SK-N-SH (cell line): ENCODE results near the gene SFXN3.

ENCODE experiments used
- TF ChIP-seq, protein P1 (sequence below): fragments of 200-600 bp; sonication (generic); IDR thresholded peaks from 2 replicates; pipeline ENCODE4 v1.6.1; 2017; ENCODE audit warnings: antibody characterized with exemption, mild to moderate bottlenecking, moderate library complexity
- TF ChIP-seq, protein P2 (sequence below): IDR thresholded peaks from 2 replicates; pipeline ENCODE4 v1.4.0; 2012; ENCODE audit warnings: low read depth, borderline replicate concordance

DNA sequence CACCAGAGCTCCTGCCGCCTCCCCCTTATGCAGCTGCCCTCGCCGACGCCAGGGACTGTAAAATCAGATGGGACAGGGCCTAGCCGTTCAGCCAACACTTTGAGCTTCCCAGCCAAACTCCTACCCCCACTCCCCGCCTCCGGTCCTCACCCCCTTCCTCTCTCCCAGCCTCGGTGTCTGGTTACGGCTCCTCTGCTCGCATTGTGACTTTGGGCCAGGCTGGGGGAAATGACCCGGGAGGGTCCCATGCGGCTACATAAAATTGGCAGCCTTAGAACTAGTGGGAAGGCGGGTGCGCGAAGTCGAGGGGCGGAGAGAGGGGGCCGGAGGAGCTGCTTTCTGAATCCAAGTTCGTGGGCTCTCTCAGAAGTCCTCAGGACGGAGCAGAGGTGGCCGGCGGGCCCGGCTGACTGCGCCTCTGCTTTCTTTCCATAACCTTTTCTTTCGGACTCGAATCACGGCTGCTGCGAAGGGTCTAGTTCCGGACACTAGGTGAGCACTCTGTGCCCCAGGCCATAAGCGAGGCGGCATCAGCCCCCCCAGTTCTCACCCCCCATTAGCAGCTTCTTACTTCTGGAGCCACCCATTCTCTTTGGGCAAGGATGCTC, 30.7 kb downstream of the SFXN3 start, which contains the start of gene KAZALD1:
- TF ChIP-seq, protein P1, sequence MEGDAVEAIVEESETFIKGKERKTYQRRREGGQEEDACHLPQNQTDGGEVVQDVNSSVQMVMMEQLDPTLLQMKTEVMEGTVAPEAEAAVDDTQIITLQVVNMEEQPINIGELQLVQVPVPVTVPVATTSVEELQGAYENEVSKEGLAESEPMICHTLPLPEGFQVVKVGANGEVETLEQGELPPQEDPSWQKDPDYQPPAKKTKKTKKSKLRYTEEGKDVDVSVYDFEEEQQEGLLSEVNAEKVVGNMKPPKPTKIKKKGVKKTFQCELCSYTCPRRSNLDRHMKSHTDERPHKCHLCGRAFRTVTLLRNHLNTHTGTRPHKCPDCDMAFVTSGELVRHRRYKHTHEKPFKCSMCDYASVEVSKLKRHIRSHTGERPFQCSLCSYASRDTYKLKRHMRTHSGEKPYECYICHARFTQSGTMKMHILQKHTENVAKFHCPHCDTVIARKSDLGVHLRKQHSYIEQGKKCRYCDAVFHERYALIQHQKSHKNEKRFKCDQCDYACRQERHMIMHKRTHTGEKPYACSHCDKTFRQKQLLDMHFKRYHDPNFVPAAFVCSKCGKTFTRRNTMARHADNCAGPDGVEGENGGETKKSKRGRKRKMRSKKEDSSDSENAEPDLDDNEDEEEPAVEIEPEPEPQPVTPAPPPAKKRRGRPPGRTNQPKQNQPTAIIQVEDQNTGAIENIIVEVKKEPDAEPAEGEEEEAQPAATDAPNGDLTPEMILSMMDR, result no peak
- TF ChIP-seq, protein P2, sequence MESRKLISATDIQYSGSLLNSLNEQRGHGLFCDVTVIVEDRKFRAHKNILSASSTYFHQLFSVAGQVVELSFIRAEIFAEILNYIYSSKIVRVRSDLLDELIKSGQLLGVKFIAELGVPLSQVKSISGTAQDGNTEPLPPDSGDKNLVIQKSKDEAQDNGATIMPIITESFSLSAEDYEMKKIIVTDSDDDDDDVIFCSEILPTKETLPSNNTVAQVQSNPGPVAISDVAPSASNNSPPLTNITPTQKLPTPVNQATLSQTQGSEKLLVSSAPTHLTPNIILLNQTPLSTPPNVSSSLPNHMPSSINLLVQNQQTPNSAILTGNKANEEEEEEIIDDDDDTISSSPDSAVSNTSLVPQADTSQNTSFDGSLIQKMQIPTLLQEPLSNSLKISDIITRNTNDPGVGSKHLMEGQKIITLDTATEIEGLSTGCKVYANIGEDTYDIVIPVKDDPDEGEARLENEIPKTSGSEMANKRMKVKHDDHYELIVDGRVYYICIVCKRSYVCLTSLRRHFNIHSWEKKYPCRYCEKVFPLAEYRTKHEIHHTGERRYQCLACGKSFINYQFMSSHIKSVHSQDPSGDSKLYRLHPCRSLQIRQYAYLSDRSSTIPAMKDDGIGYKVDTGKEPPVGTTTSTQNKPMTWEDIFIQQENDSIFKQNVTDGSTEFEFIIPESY, result no peak
